HUDEP-2 (cell line): ENCODE measurements around the gene SQSTM1.

Experiments
- DNase-seq, 76 experiments: peaks; one replicate each; lab custom pipeline; 2025; ENCODE audit not compliant: unreplicated experiment in 76 of 76; lab: John Stamatoyannopoulos, UW

Gene SQSTM1

GRCh38 chr5:179887095-179887494 lies 66.4 kb downstream of the SQSTM1 start:
- no peak for DNase-seq
